Dendritic cell treated with granulocyte-macrophage colony-stimulating factor and Interleukin-4, amounts not matched to agents 40 ng/mL and 50 ng/mL, for 4 days (primary cell): ENCODE data around the gene NELL2.
"Not testable (repeated sequence)": the region's sequence is repeated elsewhere in the genome, so short reads cannot be mapped to it uniquely, and the experiment has no call there.

Source experiments
- H3K27ac Mint-ChIP-seq: one replicate; pipeline ENCODE4 v1.8.0; 2022; ENCODE audit warnings: mild to moderate bottlenecking, mixed read lengths
- H3K27me3 Mint-ChIP-seq: one replicate; pipeline ENCODE4 v1.8.0; 2022; ENCODE audit warnings: mild to moderate bottlenecking, mixed read lengths
- H3K36me3 Mint-ChIP-seq: one replicate; pipeline ENCODE4 v1.8.0; 2022; ENCODE audit warnings: low read depth, mixed read lengths
- H3K4me1 Mint-ChIP-seq: one replicate; pipeline ENCODE4 v1.8.0; 2022; ENCODE audit warnings: low read depth, mixed read lengths
- H3K4me3 Mint-ChIP-seq: one replicate; pipeline ENCODE4 v1.8.0; 2022; ENCODE audit warnings: mild to moderate bottlenecking, moderate library complexity, mixed read lengths
- H3K9me3 Mint-ChIP-seq: one replicate; pipeline ENCODE4 v1.8.0; 2022; ENCODE audit warnings: mixed read lengths
- intact Hi-C: fragments of 100-400 bp; cut with micrococcal nuclease; formaldehyde crosslinking; loops from one replicate; pipeline ENCODE4 v1.15.0; 2022

The NELL2 gene

GRCh38 chr12:44835641-44836379 is 40.3 kb downstream of the NELL2 start:
- H3K4me3 Mint-ChIP-seq, result no peak overlapping the region
- H3K9me3 Mint-ChIP-seq, result no peaks in the 10 kb centered on the region
- intact Hi-C loops, result no loop called here
- H3K27ac Mint-ChIP-seq, result no peak overlapping the region
- no peaks in the 10 kb centered on the region for H3K36me3 Mint-ChIP-seq
- H3K27me3 Mint-ChIP-seq, result no peaks in the 10 kb centered on the region
- H3K4me1 Mint-ChIP-seq, result no peaks in the 10 kb centered on the region

GRCh38 chr12:44834996-44835395 is 41.1 kb downstream of the NELL2 start:
- H3K4me1 Mint-ChIP-seq, H3K36me3 Mint-ChIP-seq, intact Hi-C loops, H3K4me3 Mint-ChIP-seq, H3K9me3 Mint-ChIP-seq, H3K27me3 Mint-ChIP-seq, H3K27ac Mint-ChIP-seq: not testable (repeated sequence)

GRCh38 chr12:44833561-44833960 is 42.6 kb downstream of the NELL2 start:
- intact Hi-C loops, result no loop called here

DNA sequence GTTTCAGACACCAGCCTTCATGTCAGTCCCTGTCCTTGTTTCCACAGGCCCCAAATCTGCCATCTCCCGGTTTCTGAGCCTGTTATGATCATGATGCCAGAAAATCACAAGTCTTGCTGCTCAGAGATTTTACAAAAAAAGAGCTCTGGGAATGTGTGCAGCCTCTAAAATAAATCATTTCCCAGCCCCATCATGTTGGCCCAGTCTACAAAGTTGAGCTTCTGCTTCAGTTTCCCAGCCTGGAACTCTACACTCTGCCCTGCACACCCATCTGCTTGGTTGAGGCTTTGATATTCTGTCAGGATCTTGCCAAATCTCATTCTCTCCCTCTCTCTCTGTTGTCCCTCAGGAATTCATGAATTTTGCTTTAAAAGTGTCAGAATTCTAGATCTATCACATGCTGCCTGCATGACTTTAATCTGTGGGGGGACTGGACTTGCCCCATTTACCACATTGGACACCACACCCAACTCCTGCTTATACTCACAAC is 45.5 kb downstream of the NELL2 start:
- no peak overlapping the region for H3K27ac Mint-ChIP-seq
- intact Hi-C loops, result no loop called here
- no peaks in the 10 kb centered on the region for H3K4me1 Mint-ChIP-seq

More at GRCh38 chr12:44833561-44833960, 42.6 kb downstream of the NELL2 start:
- H3K27ac Mint-ChIP-seq, result no peak overlapping the region
- H3K27me3 Mint-ChIP-seq, result no peaks in the 10 kb centered on the region
- no peak overlapping the region for H3K4me3 Mint-ChIP-seq
- no peaks in the 10 kb centered on the region for H3K4me1 Mint-ChIP-seq
- no peaks in the 10 kb centered on the region for H3K9me3 Mint-ChIP-seq
- H3K36me3 Mint-ChIP-seq, result no peaks in the 10 kb centered on the region

GRCh38 chr12:44829045-44829444 is 47.1 kb downstream of the NELL2 start:
- Mint-ChIP-seq H3K4me1 (no peaks in the 10 kb centered on the region), H3K4me3 (no peak overlapping the region), H3K27me3 (no peaks in the 10 kb centered on the region), H3K9me3 (no peaks in the 10 kb centered on the region), H3K36me3 (no peaks in the 10 kb centered on the region), H3K27ac (no peak overlapping the region)
- intact Hi-C loops, result no loop called here

More for the DNA sequence above, 45.5 kb downstream of the NELL2 start:
- Mint-ChIP-seq H3K4me3 (no peak overlapping the region), H3K36me3 (no peaks in the 10 kb centered on the region), H3K27me3 (no peaks in the 10 kb centered on the region), H3K9me3 (no peaks in the 10 kb centered on the region)

DNA sequence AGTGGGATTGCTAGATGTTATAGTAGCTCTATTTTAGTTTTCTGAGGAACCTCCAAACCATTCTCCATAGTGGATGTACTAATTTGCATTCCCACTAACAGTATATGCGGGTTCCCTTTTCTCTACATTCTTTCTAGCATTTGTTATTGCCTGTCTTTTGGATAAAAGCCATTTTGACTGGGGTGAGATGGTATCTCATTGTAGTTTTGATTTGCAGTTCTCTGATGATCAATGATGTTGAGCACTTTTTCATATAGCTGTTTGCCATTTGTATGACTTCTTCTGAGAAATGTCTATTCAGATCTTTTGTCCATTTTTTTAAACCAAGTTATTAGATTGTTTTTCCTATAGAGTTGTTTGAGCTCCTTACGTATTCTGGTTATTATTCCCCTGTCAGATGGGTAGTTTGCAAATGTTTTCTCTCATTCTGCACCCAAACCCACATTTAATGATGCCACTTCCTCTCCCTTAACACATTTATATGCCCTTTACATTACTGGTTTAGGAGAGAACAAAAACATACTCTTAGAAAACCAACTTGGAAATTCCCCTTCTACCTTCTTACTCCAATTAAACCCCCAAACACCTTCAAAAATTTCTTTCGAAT is 48.2 kb downstream of the NELL2 start:
- Mint-ChIP-seq H3K9me3 (no peaks in the 10 kb centered on the region), H3K36me3 (no peaks in the 10 kb centered on the region), H3K27ac (no peak overlapping the region), H3K4me1 (no peaks in the 10 kb centered on the region), H3K4me3 (no peak overlapping the region), H3K27me3 (no peaks in the 10 kb centered on the region)
- intact Hi-C loops, result no loop called here

- H3K36me3 Mint-ChIP-seq, intact Hi-C loops, H3K9me3 Mint-ChIP-seq, H3K27me3 Mint-ChIP-seq, H3K27ac Mint-ChIP-seq, H3K4me3 Mint-ChIP-seq, H3K4me1 Mint-ChIP-seq: not testable (repeated sequence)
These were observed 54.4 kb downstream of the NELL2 start for GRCh38 chr12:44821702-44822101.

DNA sequence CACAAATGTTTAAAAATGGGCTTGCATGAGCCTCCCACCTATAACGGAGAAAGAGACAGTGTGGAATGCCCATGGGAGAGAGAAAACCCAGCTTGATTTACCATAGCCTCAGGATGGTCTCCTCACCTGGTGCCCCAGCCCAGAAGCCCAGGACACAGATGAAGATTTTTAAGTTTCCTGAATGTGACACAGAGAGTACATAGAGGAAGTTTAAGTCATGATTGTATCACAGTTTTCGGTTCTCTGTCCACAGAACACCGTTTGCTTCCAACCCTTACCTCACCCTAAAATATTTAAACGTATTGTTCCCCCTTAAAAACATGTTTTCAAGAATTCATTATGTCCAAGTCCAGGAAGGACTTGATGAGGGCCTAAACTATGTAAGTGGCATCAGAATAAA is 56.2 kb downstream of the NELL2 start:
- Mint-ChIP-seq H3K36me3 (no peaks in the 10 kb centered on the region), H3K4me3 (no peak overlapping the region), H3K27ac (no peak overlapping the region), H3K27me3 (no peaks in the 10 kb centered on the region), H3K4me1 (no peaks in the 10 kb centered on the region), H3K9me3 (no peaks in the 10 kb centered on the region)
- intact Hi-C loops, result no loop called here

DNA sequence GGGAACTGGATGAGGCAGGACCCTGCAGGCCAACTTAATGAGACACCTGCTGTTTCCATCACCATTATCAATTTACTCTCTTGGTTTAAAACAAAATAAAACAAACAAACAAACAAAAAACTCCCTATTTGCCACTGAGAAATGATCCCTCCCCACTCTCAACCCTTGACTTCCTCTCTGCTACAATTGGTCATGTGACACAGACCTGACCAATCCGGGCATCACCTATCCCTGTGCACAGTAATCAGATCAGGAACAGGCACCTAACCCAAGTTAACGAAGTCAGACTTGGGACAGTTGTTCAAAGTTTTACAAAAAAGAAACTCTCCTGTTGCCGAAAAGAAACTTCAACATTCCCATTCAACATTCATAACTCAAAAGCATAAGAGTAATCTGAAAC is 58.4 kb downstream of the NELL2 start:
- Mint-ChIP-seq H3K27ac (no peak overlapping the region), H3K4me3 (no peak overlapping the region), H3K27me3 (no peaks in the 10 kb centered on the region), H3K4me1 (no peaks in the 10 kb centered on the region), H3K36me3 (no peaks in the 10 kb centered on the region), H3K9me3 (no peaks in the 10 kb centered on the region)
- intact Hi-C loops, result no loop called here

GRCh38 chr12:44816446-44817017 is 59.6 kb downstream of the NELL2 start:
- Mint-ChIP-seq H3K4me3 (no peak overlapping the region), H3K4me1 (no peaks in the 10 kb centered on the region), H3K27ac (no peak overlapping the region), H3K36me3 (no peaks in the 10 kb centered on the region), H3K27me3 (no peaks in the 10 kb centered on the region), H3K9me3 (no peaks in the 10 kb centered on the region)
- intact Hi-C loops, result no loop called here

- H3K36me3 Mint-ChIP-seq, result no peaks in the 10 kb centered on the region
- H3K27me3 Mint-ChIP-seq, result no peaks in the 10 kb centered on the region
- no peaks in the 10 kb centered on the region for H3K4me1 Mint-ChIP-seq
- H3K9me3 Mint-ChIP-seq, result no peaks in the 10 kb centered on the region
- intact Hi-C loops, result no loop called here
- H3K4me3 Mint-ChIP-seq, result no peak overlapping the region
- H3K27ac Mint-ChIP-seq, result no peak overlapping the region
These were observed 64.1 kb downstream of the NELL2 start for GRCh38 chr12:44812062-44812461.

DNA sequence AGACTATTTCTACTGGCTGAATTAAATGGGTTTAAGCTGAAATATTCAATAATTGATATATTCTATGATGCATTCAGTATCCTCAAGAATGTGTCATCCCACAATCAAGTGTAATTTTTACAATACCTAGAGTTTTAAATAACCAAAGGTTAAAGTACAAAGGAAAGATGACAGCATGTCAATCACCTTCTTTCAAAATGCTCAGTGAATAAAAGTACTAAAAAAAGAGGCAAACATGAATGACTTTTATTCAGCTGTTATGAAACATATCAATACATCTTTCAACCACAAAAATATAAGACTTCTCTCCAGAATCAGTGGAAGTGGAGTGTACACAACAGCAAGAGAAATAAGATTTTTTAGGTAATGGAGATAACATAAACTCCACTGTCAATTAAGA is 72.0 kb downstream of the NELL2 start:
- no peaks in the 10 kb centered on the region for H3K4me1 Mint-ChIP-seq
- H3K27ac Mint-ChIP-seq, result no peak overlapping the region
- intact Hi-C loops, result no loop called here
- no peak overlapping the region for H3K4me3 Mint-ChIP-seq
- H3K36me3 Mint-ChIP-seq, result no peaks in the 10 kb centered on the region
- H3K27me3 Mint-ChIP-seq, result no peaks in the 10 kb centered on the region
- no peaks in the 10 kb centered on the region for H3K9me3 Mint-ChIP-seq

DNA sequence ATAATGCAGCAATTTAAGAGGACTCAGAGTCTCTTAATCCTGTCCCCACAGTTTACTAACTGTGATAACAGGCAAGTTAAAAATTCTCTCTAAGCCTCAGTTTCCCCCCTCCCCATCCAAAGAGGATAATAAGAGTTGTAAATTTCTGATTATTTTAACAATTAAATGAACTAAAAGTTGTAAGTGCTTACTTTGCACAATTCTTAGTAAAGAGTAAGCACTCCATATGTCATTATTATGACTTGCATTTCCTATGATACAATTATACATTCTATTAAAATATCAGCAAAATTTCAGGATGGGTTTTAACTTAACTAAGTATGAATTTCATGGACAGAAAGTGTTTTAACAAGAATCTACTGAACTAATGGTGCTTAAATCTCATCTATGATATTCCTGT is 80.1 kb downstream of the NELL2 start:
- Mint-ChIP-seq H3K4me1 (no peaks in the 10 kb centered on the region), H3K36me3 (no peaks in the 10 kb centered on the region), H3K27ac (no peak overlapping the region), H3K27me3 (no peaks in the 10 kb centered on the region), H3K9me3 (no peaks in the 10 kb centered on the region), H3K4me3 (no peak overlapping the region)
- intact Hi-C loops, result no loop called here

GRCh38 chr12:44788731-44789130 is 87.4 kb downstream of the NELL2 start:
- Mint-ChIP-seq H3K27me3 (no peaks in the 10 kb centered on the region), H3K27ac (no peak overlapping the region), H3K4me3 (no peak overlapping the region), H3K9me3 (peaks cover 15% of the 10 kb centered on the region), H3K36me3 (no peaks in the 10 kb centered on the region), H3K4me1 (no peaks in the 10 kb centered on the region)
- intact Hi-C loops, result no loop called here
